GM06990 (cell line): ENCODE data around the gene POLE.

Experiments
- DNase-seq: peaks from one replicate; pipeline ENCODE4 v3.0.0-alpha.2; 2011; ENCODE audit not compliant: insufficient read length; ENCODE audit errors: extremely low read depth
- H3K27me3 ChIP-seq: replicated peaks from 2 replicates; pipeline ENCODE4 v1.6.0; 2011; ENCODE audit warnings: low read length; ENCODE audit not compliant: control insufficient read depth, insufficient read depth
- H3K36me3 ChIP-seq: 2 replicates; pipeline ENCODE4 v1.5.1; 2011; ENCODE audit warnings: low read length; ENCODE audit not compliant: control insufficient read depth, insufficient read depth
- H3K4me3 ChIP-seq: replicated peaks from 2 replicates; pipeline ENCODE4 v1.5.1; 2011; ENCODE audit warnings: low read depth, mild to moderate bottlenecking, control low read depth, low read length
- CTCF ChIP-seq: IDR thresholded peaks from 2 replicates; pipeline ENCODE4 v1.5.1; 2011; ENCODE audit warnings: low read length, control low read depth, mild to moderate bottlenecking, inconsistent platforms; ENCODE audit not compliant: insufficient read depth, poor library complexity, severe bottlenecking

Gene POLE

DNA sequence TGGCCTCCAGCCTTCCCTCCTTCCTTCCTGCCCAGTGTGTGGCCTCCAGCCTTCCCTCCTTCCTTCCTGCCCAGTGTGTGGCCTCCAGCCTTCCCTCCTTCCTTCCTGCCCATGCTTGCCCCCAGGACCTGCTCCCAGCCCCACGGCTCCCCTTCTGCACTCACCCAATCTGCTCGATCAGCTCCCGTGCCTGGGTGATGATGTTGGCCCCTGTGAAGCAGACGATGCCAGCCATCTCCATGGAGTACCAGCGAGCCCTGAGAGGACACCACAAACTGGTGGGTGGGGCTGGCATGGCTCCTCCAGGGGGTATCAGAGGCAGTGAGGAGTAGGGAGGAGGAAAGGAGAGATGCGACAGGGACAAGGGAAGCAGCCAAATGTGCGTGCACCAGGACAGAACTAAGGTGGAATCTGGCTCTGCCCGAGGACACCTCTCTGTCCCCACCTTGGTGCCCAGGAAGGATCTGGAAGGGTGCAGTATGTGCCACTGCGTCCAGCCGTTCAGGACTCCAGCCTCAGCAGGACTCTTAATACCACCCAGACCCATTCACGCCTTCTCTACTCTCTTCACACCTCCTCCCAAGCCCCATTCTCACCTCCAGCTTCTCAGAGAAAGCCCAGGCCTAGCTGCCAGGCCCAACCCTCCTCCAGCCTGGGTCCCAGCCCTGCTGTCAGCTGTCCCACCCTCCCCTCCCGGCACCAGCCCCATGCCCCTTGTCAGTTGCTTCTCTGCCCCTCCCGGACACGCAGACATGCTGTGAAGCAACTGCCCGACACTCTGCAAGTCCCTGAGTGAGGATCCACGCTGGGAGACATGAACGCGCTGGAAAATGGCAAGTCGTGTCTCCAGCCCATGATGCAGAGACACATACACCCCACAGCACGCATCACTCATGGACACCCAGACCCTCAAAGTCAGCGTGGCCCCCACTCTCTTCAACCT lies 22.7 kb downstream of the POLE start:
- Histone ChIP-seq H3K4me3 (no peak overlapping the region), H3K36me3 (peaks cover 39% of the 10 kb centered on the region), H3K27me3 (no peaks in the 10 kb centered on the region)
- no peak for DNase-seq
- no peak for TF ChIP-seq CTCF

- no peak for DNase-seq
- Histone ChIP-seq H3K27me3 (no peaks in the 10 kb centered on the region), H3K36me3 (peaks cover 44% of the 10 kb centered on the region), H3K4me3 (no peak overlapping the region)
- no peak for TF ChIP-seq CTCF
Measured at GRCh38 chr12:132662901-132663755, 24.0 kb downstream of the POLE start.

GRCh38 chr12:132661972-132662371 lies 25.2 kb downstream of the POLE start:
- H3K4me3 ChIP-seq: no peak overlapping the region
- peaks cover 45% of the 10 kb centered on the region for H3K36me3 ChIP-seq
- TF ChIP-seq CTCF: no peak
- H3K27me3 ChIP-seq: no peaks in the 10 kb centered on the region
- DNase-seq: no peak

DNA sequence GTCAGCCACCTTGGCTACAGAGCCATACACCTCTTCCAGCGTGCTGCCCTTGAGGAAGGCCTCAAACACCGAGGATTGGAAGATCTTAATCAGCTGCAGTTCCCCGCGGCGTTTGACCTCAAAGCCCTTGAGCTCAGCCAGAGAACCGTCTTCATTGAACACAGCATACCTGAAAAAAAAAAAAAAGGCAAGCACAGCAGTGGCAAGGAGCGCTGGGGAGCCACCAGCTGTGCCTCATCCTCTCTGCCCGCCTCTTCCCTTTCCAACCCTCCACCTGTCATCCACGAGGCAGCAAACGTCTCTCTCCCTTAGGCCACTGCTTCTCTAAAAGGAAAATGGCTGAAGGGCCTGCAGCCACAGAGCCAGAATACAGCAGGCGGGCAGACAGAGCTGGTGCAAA lies 26.1 kb downstream of the POLE start:
- no peak overlapping the region for H3K4me3 ChIP-seq
- no peak for TF ChIP-seq CTCF
- H3K36me3 ChIP-seq: peaks cover 47% of the 10 kb centered on the region
- H3K27me3 ChIP-seq: no peaks in the 10 kb centered on the region
- DNase-seq: no peak

DNA sequence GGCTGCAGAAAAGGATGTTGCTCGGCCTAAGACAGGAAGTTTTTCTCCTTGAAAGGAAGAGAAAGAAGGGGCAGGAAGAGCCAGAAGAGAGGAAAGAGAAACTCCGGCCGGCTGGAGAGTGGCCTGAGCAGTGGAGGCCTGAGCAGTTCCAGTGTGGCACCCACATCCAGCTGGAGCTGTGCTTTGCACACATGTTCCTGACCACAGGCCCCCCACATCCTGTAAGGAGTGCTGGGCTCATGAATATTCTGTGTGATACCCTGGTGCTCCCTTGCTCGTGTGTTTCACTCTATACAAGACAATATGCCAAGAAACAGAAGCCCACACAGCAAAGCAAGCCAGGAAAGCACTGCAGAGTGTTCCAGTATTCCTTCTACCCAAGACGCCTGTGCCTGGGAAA lies 27.1 kb downstream of the POLE start:
- no peaks in the 10 kb centered on the region for H3K27me3 ChIP-seq
- no peak for TF ChIP-seq CTCF
- no peak overlapping the region for H3K4me3 ChIP-seq
- H3K36me3 ChIP-seq: peaks cover 47% of the 10 kb centered on the region
- no peak for DNase-seq
